Esophagus (tissue), 2 donors: Measurements from ENCODE around the gene SOX15. TPM values are rescaled to one million over a fixed set of nuclear protein-coding genes. Genes with fewer than 3 reads are reported as not detected.
"Not testable (repeated sequence)": the region's sequence is repeated elsewhere in the genome, so short reads cannot be mapped to it uniquely, and the experiment has no call there.

Source experiments
- H3K27ac ChIP-seq, 2 donors: one replicate each; pipeline ENCODE4 v1.5.1; 2013; ENCODE audit warnings: low read depth in 2 of 2, mild to moderate bottlenecking in 2 of 2, inconsistent platforms in 1 of 2, low read length in 1 of 2, moderate library complexity in 1 of 2
- H3K27me3 ChIP-seq, 2 donors: one replicate each; pipeline ENCODE4 v1.6.1; 2013; ENCODE audit warnings: low read length in 2 of 2, control low read depth in 1 of 2, mild to moderate bottlenecking in 1 of 2; ENCODE audit not compliant: insufficient read depth in 2 of 2, control insufficient read depth in 1 of 2
- H3K36me3 ChIP-seq, 2 donors: one replicate each; pipeline ENCODE4 v1.6.1; 2013; ENCODE audit warnings: low read length in 1 of 2; ENCODE audit not compliant: control insufficient read depth in 2 of 2, insufficient read depth in 2 of 2
- H3K4me1 ChIP-seq, 2 donors: one replicate each; pipeline ENCODE4 v1.6.1; 2013; ENCODE audit warnings: low read length in 1 of 2; ENCODE audit not compliant: control insufficient read depth in 2 of 2, insufficient read depth in 2 of 2
- H3K4me3 ChIP-seq, 2 donors: one replicate each; pipeline ENCODE4 v1.5.1; 2013; ENCODE audit warnings: low read length in 2 of 2, mild to moderate bottlenecking in 2 of 2, low read depth in 1 of 2, moderate library complexity in 1 of 2
- H3K9me3 ChIP-seq, 2 donors: one replicate each; pipeline ENCODE4 v1.6.1; 2013; ENCODE audit warnings: mild to moderate bottlenecking in 2 of 2, low read depth in 1 of 2, low read length in 1 of 2, moderate library complexity in 1 of 2; ENCODE audit not compliant: control insufficient read depth in 2 of 2, insufficient read depth in 1 of 2
- WGBS, 2 donors: extraction: QIAGEN DNeasy Blood & Tissue Kit; methylation state at CpG; one replicate each; pipeline ENCODE4 v1.1.7; 2013; 5-methylcytosine and 5-hydroxymethylcytosine counted together
- polyA plus RNA-seq, 2 donors: library from polyadenylated mRNA; stranded (reverse); fragments of 200-250 nt; gene quantifications; one replicate each; pipeline ENCODE4 v1.2.3, GENCODE V29; 2013
- donor health status: healthy with polysubstance abuse.
- donor health status: Bipolar disorder and iron deficiency.

SOX15 gene
- polyA plus RNA-seq, 2 donors: 73.3 to 94.3 TPM

DNA sequence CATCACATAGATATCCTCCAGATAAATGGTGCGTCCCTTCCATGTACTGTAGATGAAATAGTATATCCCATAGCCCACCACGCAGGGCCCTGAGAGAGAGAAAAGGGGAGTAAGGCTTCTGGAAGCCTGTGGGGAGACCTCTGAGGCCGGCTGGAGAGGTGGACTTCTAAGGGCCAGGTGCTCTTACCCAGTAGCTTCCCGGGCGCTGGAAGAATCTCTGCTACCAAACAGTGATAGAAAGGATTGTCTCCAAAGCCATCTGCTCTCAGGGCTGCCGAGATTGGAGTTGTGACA lies 37.0 kb upstream of the SOX15 start:
- no peaks in the 10 kb centered on the region for H3K9me3 ChIP-seq
- no peaks in the 10 kb centered on the region for H3K27me3 ChIP-seq
- peak overlapping the region; percentile 63 to 71 for H3K4me3 ChIP-seq
- WGBS, 2 donors: 16 to 22% methylated on average over 6 of the region's 6 CpGs
- H3K27ac ChIP-seq: peak overlapping the region; percentile 68 to 86
- peaks cover 3 to 4% of the 10 kb centered on the region in 2 donors for H3K4me1 ChIP-seq
- no peaks in the 10 kb centered on the region for H3K36me3 ChIP-seq

DNA sequence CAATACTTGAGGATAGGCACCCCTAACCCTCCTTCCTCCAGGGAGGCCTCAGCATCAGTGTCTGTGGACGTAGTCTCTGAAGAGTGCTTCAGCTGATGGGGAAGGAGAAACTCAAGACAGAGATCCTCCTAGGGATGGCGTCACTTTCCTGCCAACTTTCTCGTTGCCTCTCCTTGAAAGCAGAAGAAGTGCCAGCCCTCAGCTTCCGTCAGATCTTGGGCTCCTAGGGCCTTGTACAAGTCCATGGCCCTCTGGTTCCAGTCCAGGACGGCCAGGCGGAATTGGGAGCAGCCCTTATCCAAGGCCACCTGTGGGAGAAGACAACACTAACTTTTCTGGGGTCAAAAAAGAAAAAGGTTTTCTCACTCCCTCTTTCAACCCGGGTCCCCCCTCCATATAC lies 36.4 kb upstream of the SOX15 start:
- WGBS, 2 donors: 72 to 81% methylated on average over 7 of the region's 7 CpGs
- Histone ChIP-seq H3K27me3 (no peaks in the 10 kb centered on the region), H3K9me3 (no peaks in the 10 kb centered on the region), H3K4me3 (no peak overlapping the region), H3K4me1 (peaks cover 3 to 4% of the 10 kb centered on the region in 2 donors), H3K36me3 (no peaks in the 10 kb centered on the region), H3K27ac (no peak overlapping the region)

DNA sequence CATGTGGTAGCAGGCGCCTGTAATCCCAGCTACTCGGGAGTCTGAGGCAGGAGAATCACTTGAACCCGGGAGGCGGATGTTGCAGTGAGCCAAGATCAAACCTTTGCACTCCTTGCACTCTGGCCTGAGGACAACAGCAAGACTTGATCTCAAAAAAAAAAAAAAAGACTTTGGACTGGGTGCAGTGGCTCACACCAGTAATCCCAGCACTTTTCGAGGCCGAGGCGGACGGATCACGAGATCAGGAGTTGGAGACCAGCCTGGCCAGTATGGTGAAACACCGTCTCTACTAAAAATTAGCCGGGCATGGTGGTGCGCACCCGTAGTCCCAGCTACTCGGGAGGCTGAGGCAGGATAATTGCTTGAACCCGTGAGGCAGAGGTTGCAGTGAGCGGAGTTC lies 35.9 kb upstream of the SOX15 start:
- not testable (repeated sequence) for H3K4me3 ChIP-seq, H3K4me1 ChIP-seq, H3K27ac ChIP-seq, H3K9me3 ChIP-seq, H3K36me3 ChIP-seq, H3K27me3 ChIP-seq
- WGBS, 2 donors: 92 to 97% methylated on average over 16 of the region's 16 CpGs

GRCh38 chr17:7623661-7624060 lies 33.8 kb upstream of the SOX15 start:
- 80 to 85% methylated on average over 5 of the region's 5 CpGs for WGBS, 2 donors
- H3K27me3 ChIP-seq: no peaks in the 10 kb centered on the region
- H3K9me3 ChIP-seq: no peaks in the 10 kb centered on the region
- no peak overlapping the region for H3K4me3 ChIP-seq
- no peaks in the 10 kb centered on the region for H3K36me3 ChIP-seq
- H3K4me1 ChIP-seq: peaks cover 3 to 4% of the 10 kb centered on the region in 2 donors
- H3K27ac ChIP-seq: no peak overlapping the region

DNA sequence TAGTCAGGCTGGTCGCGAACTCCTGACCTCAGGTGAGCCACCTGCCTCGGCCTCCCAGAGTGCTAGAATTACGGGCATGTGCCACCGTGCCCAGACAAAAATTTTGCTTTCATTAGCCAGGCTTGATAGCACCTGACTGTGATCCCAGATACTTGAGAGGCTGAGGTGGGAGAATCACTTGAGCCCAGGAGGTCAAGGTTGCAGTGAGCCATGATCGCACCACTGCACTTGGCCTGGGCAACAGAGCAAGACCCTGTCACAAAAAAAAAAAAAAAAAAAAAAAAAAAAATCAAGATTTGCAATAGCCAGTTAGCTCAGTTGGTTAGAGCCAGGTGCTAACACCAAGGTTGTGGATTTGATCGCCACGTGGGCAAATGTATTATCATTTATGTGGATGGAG lies 30.9 kb upstream of the SOX15 start:
- WGBS, 2 donors: 80 to 81% methylated on average over 8 of the region's 8 CpGs
- H3K27ac ChIP-seq: no peak overlapping the region
- H3K36me3 ChIP-seq: no peaks in the 10 kb centered on the region
- no peaks in the 10 kb centered on the region for H3K9me3 ChIP-seq
- no peak overlapping the region for H3K4me3 ChIP-seq
- no peaks in the 10 kb centered on the region for H3K27me3 ChIP-seq
- H3K4me1 ChIP-seq: no peaks in the 10 kb centered on the region

- Histone ChIP-seq H3K4me1 (no peaks in the 10 kb centered on the region), H3K27ac (no peak overlapping the region), H3K36me3 (no peaks in the 10 kb centered on the region), H3K4me3 (no peak overlapping the region), H3K9me3 (no peaks in the 10 kb centered on the region), H3K27me3 (no peaks in the 10 kb centered on the region)
- 73 to 75% methylated on average over 5 of the region's 5 CpGs for WGBS, 2 donors
Observed at GRCh38 chr17:7618608-7619007, 28.7 kb upstream of the SOX15 start.

DNA sequence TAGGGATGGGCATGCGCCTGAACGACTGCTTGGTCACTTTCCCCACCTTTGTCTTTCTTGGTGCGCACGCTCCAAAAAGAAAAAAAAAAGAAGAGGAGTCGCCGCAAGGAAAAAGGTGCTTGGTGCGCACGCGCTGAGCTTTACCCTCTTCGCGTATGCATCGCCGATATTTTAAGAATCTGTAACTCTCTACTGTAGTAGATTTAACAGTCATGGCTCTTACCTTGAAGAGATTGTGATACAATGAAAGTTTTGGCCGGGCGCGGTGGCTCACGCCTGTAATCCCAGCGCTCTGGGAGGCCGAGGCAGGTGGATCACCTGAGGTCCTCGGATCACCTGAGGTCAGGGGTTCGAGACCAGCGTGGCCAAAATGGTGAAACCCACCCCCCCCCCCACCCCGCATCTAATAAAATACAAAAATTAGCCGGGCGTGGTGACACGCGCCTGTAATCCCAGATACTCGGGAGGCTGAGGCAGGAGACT lies 25.4 kb upstream of the SOX15 start:
- Histone ChIP-seq H3K9me3 (no peaks in the 10 kb centered on the region), H3K4me3 (peak overlapping the region; percentile 14 to 22), H3K36me3 (peaks cover 0 to 2% of the 10 kb centered on the region in 2 donors), H3K27me3 (no peaks in the 10 kb centered on the region), H3K27ac (peak overlapping the region; percentile 85 to 87), H3K4me1 (no peaks in the 10 kb centered on the region)
- 5% methylated on average over 28 of the region's 28 CpGs for WGBS, 2 donors

- Histone ChIP-seq H3K4me1 (no peaks in the 10 kb centered on the region), H3K36me3 (peaks cover 0 to 2% of the 10 kb centered on the region in 2 donors), H3K4me3 (peak within 1 kb of the TSS; percentile 85 to 89), H3K9me3 (no peaks in the 10 kb centered on the region), H3K27me3 (no peaks in the 10 kb centered on the region), H3K27ac (peak within 1 kb of the TSS; percentile 98 to 99)
- WGBS, 2 donors: 1% methylated on average over 49 to 93 of the region's 93 CpGs
Observed at GRCh38 chr17:7614425-7615264, 24.8 kb upstream of the SOX15 start, which contains the start of gene FXR2. Gene FXR2, minus strand, starts transcription at chr17:7614897. Its CDS starts 365 bp downstream, at chr17:7614532.

DNA sequence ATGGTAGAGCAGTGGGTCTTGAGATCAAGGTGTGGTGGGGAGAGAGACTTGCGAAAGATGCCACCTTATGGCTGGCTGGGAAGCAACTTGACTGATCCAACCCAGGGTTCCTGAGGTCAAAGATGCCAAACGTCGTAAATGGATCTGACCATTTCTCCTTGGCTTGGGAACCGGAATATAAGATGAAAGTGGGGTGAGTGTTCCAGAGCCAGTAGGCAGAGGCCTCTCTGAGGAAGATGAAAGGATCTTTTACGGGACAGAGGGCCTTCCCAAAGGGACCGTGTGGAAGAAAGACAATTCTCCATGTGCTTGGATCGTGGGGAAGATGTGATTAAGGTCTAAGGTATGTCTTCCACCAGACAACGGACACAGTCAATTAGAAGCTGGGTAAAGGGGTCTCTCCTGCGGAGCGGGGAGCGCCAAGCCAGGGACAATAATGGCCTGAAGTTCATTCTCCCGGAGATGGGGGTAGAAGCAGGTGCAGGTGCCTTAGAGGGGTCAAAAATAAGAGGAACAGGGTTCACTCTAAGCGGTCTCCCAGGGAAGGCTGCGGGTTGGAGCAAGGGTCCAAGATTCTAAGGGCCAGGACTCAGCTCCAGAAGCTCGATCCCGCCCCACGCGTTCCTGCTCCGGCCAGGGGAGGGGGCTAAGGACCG lies 24.0 kb upstream of the SOX15 start:
- H3K4me3 ChIP-seq: peak overlapping the region; percentile 85 to 89
- H3K36me3 ChIP-seq: peaks cover 0 to 2% of the 10 kb centered on the region in 2 donors
- H3K4me1 ChIP-seq: no peaks in the 10 kb centered on the region
- H3K27me3 ChIP-seq: no peaks in the 10 kb centered on the region
- WGBS, 2 donors: 4 to 5% methylated on average over 19 to 20 of the region's 20 CpGs
- no peaks in the 10 kb centered on the region for H3K9me3 ChIP-seq
- peak overlapping the region; percentile 98 to 99 for H3K27ac ChIP-seq
